Skin of body (tissue), 2 donors: ENCODE results near the gene TEAD1. TPM values are rescaled to one million over a fixed set of nuclear protein-coding genes. Genes with fewer than 3 reads are reported as not detected.

ENCODE experiments used
- DNase-seq: peaks from one replicate; lab custom pipeline; 2025; lab: John Stamatoyannopoulos, UW
- total RNA-seq: library from RNA; depleted of rRNA; stranded (reverse); fragments of >200 nt; gene quantifications from one replicate; pipeline ENCODE4 v1.2.3, GENCODE V29; 2014

The TEAD1 gene
- total RNA-seq, 1 donor from 2014 or later = 62.1 TPM

DNA sequence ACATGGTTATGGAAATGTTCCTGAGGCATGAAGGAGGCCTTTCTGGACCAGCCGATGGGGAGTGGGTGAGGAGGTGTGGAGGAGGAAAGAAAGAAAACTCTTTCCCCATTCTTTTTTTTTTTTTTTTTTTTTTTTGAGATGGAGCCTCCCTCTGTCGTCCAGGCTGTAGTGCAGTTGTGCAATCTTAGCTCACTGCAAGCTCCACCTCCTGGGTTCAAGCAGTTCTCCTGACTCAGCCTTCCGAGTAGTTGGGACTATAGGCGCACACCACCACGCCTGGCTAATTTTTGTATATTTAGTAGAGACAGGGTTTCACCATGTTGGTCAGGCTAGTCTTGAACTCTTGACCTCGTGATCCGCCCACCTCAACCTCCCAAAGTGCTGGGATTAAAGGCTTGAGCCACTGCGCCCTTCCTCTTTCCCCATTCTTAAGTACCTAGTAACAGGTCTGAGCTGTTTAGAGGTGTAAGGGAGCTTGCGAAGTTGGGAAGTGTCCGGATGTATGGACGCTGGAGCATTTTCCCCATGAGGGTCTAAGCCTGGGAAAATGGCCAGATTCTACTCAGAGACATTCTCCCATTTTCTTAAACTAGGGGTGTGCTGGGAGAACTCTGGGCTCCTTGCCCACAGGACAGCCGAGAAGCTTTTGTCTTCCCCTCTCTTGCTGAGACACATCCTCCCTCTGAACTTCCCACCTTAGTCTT, 135.8 kb downstream of the TEAD1 start:
- no peak for DNase-seq

DNA sequence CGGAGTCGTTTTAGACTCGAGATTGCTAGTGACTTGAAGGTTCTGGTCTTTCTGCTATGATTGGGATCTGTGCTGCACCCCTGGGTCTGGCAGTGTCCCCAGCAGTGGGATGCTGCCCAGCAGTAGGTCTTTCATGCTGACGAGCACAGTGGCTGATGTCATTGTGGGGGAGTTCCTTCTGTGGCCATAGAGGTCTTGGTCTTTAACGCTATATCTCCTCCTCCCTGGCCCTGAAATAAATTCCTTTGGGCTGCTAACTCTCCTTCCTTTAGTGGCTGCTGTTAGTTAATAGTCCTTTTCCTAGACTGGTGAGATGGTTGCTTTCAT, 136.3 kb downstream of the TEAD1 start:
- no peak for DNase-seq

DNA sequence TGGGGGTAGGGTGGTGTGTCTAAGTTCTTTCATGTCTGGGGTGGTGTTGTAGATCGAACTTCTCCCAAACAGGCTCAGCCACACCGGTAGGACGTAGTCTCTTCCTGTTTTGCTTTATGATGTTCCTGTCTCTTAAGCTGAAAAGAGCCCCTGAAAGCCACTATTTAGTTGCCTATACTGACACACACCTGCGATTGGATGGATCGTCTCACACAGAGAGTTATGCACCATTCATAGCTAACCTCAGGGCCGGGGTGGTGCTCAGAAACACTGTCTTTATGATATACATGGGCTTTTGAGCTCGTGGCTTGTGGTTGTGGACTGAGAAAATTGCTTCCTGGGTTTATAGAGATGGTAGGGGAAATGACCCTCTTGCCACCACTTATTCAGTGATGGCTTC, 137.6 kb downstream of the TEAD1 start:
- no peak for DNase-seq

DNA sequence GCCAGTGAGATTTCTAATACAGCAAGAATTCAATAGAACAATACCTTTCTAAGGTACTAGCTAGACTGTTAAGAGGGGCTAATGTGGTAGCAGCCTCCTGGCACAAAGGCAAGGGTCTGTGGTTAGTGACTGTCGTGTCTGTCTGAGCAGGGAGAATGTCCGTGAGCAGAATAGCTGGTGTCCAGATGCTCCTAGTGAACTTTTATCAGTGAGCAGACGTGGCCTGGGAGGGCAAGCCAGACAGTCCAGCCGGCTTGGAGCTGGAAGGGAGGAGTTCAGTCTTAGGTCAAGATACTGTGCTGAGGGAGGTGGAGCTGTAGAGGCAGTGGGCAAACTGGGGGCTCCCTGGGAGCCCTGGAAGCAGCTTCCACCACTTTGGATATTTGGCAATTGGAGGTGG, 138.6 kb downstream of the TEAD1 start:
- no peak for DNase-seq

DNA sequence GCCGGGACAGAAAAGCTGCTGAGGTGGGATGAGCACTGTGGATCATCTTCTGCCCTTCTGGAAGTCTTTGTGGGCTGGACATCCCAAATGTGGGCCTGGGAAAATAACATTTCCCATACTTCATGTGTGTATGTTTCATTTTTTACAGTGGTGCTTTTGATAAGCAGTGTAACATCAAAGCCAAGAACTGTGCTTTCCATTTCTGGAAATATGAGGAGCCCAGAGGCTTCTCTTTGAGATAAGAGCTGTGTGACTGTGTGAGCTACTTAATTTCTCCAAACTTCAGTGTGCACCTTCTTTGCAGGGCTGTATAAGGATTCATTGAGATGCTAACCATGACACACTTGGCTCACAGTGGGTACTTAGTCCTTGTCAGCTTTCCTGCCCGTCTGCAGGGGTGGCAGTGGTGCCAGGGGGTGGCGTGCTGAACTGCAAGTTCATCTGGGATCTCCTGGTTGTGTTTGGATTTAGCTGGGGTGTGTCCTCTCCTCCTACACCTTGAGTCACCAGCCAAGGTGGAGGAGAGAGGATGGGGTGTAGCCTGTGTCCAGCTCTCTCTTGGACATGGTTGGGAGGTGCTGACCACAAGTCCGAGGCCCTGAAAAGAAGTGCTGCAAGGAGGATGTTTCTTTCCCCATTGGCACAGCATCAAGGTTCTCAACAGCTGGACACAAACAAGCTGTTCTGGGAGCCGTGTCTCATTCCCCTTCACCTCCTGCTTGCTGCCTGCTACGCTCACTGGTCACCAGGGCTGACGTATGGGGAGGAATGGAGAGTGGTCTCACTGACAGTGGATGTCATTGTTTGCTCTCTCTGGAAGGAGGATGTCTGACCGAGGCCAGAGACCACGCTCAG, 139.4 kb downstream of the TEAD1 start:
- DNase-seq = no peak

DNA sequence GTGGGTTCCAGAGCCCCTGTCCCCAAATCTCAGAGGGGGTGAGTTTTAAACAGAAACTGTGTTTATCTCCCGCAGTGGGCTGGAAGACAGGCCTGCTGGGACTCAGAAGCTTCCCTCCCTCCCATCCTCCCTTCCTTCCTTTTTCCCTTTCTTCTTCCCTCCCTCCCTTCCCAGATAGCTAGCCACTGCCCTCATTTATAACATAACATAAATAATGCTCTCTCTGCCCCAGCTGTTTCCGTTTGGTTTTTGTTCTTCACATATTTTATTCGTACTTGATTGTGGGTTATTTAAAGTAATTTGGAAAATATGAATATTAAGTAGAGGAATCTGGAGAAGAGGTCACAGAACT, 140.9 kb downstream of the TEAD1 start:
- DNase-seq = peak; percentile 43

DNA sequence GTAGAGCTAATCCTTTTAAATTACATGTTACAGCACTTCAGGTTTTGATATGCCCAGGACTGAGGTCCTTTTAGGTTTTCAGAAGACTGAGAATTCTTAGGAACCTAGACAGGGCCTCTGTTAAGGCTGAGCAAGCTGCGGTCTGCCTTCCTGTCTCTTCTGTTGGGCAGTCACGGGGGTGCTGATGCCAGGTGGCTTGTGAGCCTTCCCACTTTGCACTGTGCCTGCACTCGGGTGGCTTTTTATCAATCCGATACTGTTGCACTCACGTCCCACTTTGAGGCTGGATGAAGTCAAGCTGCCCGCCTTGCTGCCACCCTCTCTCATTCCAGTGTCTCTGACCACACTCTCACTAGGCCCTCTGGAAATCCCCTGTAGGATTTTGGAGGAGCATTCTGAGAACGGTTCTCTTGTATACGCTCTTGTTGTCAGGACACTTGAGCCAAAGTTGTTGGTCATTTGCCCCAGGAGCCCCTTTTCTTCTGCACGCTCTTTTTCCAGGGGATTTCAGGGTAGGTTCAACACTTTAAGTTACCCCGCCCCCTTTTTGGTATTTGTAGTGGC, 141.8 kb downstream of the TEAD1 start:
- no peak for DNase-seq

DNA sequence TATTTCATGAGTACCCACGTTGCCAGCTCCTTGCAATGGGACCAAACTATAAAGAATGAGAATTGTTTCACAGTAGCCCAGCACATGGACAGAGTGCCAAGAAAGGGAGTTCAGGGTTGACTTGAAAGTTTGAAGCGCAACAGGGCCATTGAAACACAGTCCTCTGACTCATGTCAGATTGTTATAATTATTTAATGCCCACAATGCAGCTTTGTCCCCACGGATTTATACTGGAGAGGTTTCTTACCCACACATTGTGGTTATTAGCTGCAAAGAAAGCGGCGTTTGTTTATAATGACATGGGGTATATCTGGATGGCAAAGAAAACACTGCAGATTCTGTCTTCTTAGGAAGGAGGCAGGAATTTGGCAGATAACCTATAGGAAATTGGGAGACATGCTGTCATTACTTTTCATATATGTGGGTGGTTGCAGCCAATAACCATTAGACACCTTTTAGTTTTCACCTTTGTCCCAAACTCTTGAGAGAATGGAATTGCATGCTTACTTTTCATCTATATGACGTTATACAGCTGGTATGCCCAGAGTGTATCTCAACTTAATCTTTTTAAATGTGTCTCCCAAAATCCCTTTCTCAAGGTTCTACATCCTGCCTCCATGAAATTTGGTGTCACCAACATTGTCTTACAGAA, 143.6 kb downstream of the TEAD1 start:
- DNase-seq = no peak

DNA sequence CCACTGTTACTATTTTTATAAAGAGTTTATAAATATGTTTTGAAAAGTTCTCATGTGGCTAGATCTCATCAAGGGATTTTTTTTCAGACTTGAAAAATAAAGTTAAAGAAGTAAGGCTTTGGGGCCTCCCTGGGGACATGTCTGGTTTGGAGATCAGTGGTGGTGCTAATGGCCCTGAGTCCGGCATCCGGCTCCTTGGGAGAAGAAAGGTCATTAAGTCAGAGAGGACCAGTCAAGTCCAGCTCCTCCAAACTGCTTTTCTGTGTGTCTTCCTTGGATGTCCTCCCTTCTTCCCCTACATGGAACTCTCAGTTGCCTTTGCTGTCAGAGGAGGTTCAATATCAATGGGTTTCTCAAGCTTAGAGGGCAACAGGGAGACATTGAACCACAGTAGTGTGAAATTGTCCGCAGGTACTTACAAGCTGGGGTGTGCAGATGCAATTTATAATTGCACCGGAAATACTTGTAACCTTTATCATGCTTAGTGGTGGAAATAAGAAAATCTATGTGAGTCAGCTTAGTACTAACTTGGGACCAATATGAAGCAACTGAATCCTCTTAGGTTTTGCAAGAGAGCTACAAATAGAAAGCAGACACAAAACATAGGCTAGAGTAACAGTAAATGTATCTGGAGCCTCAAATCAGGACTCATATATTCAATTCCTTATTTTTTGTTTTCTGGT, 144.3 kb downstream of the TEAD1 start:
- no peak for DNase-seq

DNA sequence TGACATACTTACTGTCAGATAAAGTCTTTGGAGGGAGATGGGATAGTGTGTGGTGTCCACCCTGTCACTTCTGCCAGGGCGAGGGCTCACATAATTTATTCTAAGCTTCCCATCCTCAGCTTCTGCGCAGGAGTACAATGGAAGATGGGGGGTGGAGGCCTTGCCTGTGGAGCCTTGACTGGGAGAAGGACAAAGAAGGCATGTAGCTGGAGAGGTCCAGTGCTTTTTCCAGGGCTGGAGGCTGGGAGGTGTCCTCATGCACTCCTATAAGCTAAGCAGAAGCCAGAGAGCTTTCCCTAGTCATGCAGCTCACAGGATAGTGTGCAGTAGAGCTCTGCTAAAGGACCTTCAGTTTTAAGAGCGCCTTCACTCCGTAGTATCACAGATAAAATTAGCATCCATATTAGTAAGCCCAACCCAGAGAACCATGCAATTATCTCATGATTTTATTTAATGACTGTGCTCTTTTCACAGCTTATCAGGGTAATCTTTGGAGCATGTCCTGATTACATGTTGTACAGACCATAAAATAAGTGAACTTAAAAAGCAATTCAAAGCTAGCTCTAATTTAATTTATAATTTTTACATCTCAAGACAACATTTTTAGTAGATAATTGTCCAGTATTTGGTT, 148.3 kb downstream of the TEAD1 start:
- DNase-seq = no peak

DNA sequence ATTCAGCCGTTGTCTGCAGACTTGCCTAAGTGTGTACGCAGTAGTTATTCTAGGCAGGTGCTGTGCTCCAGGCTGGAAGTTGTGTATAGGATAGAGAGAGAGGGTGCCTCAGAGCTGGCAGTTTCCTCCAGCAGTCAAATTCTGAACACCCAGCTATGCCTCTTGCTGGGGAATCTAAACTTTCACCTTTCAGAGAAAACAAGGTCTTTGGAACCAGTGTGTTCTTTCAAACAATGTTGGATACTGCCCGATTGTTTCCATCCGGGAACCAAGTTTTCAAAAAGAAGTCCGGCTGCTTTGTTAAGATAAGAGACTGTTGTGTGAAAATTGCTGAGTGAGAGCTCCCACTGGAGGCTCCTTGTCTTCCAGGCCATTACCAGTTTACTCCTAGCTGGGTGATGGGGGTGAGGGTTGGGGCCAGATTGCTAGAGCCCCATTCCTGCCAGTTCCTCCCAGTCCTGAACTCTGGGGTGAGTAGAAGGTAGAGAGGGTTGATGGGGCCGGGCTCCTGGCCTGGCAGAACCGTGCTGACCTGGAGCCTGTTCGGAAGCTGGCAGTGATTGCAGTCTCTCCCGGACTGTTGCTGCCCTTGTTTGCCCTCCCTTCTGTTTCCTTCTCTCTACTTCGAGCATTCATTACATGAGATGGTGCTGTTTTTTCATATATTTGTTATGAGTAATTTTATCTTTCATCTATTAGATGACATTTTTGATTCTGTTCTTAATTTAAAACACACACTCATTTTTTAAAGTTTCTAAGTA, 150.2 kb downstream of the TEAD1 start:
- no peak for DNase-seq

DNA sequence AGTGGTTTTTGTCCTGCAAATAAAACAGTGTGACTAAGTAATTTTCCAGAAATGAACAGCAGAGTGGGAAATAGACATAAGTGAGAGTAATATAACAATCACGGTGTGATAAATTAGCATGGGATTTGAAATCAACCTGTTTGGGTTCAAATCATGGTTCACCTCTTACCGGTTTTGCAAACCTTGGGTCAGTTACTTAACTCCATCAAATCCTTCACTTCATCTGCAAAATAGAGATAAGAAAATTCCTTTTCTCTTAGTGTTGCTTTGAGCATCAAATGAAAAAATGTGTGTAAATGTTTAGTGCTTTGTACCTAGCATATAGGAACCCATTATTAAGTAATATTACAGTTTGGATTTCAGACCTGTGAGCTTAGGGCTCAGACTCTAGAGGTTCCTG, 152.2 kb downstream of the TEAD1 start:
- DNase-seq = no peak

DNA sequence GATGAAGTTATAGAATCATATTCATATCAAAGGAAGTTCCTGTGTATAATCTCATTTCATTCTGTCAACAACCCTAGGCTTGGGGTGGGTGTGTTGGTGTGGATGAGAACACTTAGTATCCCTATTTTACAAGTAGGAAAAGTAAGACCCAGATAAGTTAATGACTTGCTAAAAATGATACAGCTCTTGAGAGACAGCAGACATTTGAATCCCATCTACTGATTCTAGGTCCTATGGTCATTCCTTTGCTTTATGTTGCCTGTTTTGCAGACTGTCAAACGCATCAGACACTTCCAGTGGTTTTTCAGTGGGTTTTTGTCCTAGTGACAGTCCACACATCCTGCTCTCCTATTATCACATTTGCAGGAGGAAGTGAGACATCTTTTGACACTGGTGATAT, 153.1 kb downstream of the TEAD1 start:
- DNase-seq = no peak

DNA sequence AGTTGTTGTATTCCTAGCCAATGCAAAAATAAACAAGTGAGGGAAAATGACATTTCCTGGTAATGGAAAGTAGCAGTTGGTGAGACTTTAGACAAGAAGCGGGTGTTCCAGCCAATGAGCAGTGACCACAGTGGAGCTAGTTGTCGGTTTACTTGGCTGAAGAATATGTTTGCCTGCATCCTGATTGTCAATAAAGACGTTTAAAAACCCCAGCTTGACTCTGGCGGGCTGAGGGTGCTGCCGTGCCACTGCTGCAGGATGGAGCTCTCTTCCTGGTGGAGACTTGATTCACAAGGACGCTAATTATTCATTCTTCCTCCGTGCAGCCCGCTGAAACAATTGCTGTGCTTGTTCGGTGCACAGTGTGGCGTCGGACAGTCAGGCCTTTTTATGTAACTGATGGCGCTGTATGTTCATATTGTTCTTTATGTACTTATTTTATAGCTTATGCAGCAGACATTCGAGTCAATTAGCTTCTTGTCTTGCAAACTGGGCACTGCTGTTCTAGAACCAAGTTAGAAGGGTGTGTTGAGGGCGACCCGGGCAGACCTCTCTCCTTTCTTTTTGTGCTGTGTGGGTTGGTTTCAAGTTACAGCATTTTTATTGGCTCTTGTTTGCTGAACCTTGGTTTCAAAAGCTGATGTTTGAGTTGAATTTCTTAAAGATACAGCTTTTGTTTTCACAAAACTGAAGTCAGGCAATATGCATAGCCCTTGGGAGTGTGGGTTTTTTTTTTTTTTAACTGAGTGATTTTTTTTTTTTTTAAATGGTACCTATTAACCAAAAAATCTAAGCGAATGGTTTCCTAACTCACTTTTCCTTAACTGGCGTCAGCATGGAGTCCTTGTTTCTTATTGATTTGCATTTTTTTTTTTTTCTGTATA, 153.9 kb downstream of the TEAD1 start:
- peak; percentile 92 for DNase-seq

DNA sequence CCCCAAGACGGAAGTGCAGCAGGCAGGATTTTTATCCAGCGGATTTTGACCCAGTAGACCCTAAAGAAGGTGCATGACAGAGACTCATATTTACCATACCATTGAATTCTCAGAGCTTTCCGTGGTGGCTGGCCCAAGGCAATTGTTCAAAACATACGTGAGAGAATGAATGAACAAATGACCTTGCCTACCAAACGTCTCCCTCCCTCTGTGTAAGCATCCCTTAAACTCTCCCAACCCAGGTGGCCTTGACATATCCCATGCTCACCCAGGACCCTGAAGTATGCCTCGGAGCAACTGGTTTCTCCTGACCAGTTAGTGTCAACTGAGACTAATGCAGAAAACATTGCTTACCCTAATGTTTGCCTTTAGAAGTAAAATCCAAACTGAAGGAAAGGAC, 154.9 kb downstream of the TEAD1 start:
- no peak for DNase-seq

DNA sequence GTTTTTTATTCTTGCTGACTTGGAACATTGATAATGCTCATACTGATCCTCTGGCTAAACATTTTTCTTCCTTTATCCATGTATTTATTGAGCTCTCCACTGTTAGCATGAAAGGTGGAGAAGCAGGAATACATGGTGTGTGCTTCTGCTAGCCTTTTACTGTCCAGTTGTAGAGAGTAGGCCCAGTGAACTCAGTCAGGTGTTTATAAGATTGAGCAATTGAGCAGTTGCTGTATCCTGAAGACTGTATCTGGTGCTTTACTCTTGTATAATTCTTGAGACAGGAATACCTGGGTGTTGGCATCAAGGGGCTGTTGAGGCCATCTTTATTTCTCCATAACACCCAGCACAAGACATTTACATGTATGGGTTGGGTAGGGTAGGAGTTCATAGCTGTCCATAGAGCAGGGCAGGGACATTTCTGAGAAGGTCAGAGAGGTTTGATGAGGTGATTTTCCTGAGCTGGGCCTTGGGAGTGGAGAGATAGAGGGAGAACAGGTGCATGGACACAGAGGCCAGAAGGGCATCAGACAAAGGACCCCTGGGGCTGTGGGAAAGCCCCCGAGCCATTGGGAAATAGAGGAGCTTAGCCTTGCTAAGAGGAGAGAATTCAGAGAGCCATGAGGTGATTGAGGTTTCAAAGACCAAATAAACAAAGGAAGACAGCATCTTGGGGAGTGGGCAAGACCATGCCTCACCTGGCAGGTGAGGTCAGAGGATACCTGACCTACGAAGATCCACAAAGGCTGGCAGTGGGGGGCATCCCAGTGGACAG, 155.5 kb downstream of the TEAD1 start:
- DNase-seq = no peak

DNA sequence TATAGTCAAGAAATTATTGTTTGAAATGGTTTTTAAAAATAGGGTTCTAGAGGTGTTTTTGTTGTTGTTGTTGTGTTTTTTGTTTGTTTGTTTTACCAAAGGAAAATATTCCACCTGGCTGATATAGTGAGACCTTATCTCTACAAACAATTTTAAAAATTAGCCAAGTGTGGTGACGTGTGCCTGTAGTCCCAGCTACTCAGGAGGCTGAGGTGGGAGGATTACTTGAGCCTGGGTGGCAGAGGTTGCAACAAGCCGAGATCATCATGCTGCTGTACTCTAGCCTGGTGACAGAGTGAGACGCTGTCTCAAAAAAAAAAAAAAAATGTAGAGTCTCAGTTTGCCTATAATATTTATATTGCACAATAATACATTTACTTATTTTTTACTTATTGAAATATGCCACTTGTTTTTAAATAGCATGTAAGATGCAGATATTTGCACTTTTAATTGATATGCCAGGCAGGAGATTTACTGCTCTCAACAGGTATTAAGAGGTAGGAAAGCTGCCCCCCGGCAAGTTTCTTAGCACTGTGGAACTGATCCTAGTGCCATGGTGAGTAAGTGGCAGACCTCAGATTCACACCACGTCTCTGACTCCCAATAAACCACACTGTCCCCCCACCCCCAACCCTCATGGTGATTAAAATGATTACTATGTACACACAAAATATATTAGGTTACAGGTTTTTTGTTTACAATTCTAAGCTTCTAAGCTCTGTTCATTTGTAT, 157.4 kb downstream of the TEAD1 start:
- no peak for DNase-seq
